AG04449 (cell line): Measurements from ENCODE around the gene ARHGAP15.

Experiments used
- CTCF ChIA-PET: fragments of 350-600 bp; formaldehyde crosslinking; extraction: SDS; loops from one replicate; lab custom pipeline; 2021; ENCODE audit warnings: antibody characterized with exemption; lab: Yijun Ruan, JAX
- POLR2A ChIA-PET: fragments of 400-600, 350-600 bp; formaldehyde crosslinking; extraction: SDS; loops from one replicate; lab custom pipeline; 2020; ENCODE audit warnings: antibody characterized with exemption, inconsistent platforms; lab: Yijun Ruan, JAX
- DNase-seq: peaks from one replicate; pipeline ENCODE4 v3.0.0-alpha.2; 2010; ENCODE audit warnings: low read depth, low spot score
- H3K4me3 ChIP-seq: 2 replicates; pipeline ENCODE4 v1.5.1; 2011; ENCODE audit warnings: low read depth, mild to moderate bottlenecking, control low read depth, low read length
- CTCF ChIP-seq: IDR thresholded peaks from one replicate; pipeline ENCODE4 v1.5.1; 2011; ENCODE audit warnings: mild to moderate bottlenecking, moderate library complexity, low read length, control low read depth, inconsistent platforms; ENCODE audit not compliant: insufficient read depth; ENCODE audit errors: missing control alignments

The ARHGAP15 gene

GRCh38 chr2:143725400-143725799 lies 596.2 kb downstream of the ARHGAP15 start:
- DNase-seq, result no peak
- no peak overlapping the region for H3K4me3 ChIP-seq
- ChIA-PET CTCF (no interaction called here), POLR2A (no interaction called here)
- TF ChIP-seq CTCF, result no peak

- ChIA-PET POLR2A (no interaction called here), CTCF (no interaction called here)
- no peak for DNase-seq
- H3K4me3 ChIP-seq, result no peak overlapping the region
- TF ChIP-seq CTCF, result no peak
Measured at GRCh38 chr2:143726151-143726845, 597.1 kb downstream of the ARHGAP15 start.

- TF ChIP-seq CTCF, result no peak
- no peak for DNase-seq
- POLR2A ChIA-PET, result no interaction called here
- no peak overlapping the region for H3K4me3 ChIP-seq
- CTCF ChIA-PET, result interaction anchor here (1.0 kb wide), 1 partner anchor 42 kb away, joined by 3 read pairs; no protein-coding TSS in a partner anchor
Measured at GRCh38 chr2:143728498-143728897, 599.3 kb downstream of the ARHGAP15 start.

- no peak overlapping the region for H3K4me3 ChIP-seq
- no peak for DNase-seq
- ChIA-PET POLR2A (no interaction called here), CTCF (interaction anchor here (1.0 kb wide), 1 partner anchor 42 kb away, joined by 3 read pairs; no protein-coding TSS in a partner anchor)
- TF ChIP-seq CTCF, result no peak
Measured at GRCh38 chr2:143729296-143729814, 600.1 kb downstream of the ARHGAP15 start.

GRCh38 chr2:143730155-143730952 lies 601.1 kb downstream of the ARHGAP15 start:
- POLR2A ChIA-PET, result no interaction called here
- no peak overlapping the region for H3K4me3 ChIP-seq
- CTCF ChIA-PET, result no interaction called here
- no peak for DNase-seq
- no peak for TF ChIP-seq CTCF

GRCh38 chr2:143730953-143731260 lies 601.7 kb downstream of the ARHGAP15 start:
- H3K4me3 ChIP-seq, result no peak overlapping the region
- POLR2A ChIA-PET, result no interaction called here
- no peak for TF ChIP-seq CTCF
- CTCF ChIA-PET, result no interaction called here
- DNase-seq, result no peak
